ENCODE measurements around the gene SORCS2. TPM values are rescaled to one million over a fixed set of nuclear protein-coding genes. Genes with fewer than 3 reads are reported as not detected.

The SORCS2 gene
- polyA plus RNA-seq, 1 donor: 8.5 TPM

GRCh38 chr4:7428261-7429068 is 236.1 kb downstream of the SORCS2 start:
- no peak for DNase-seq

GRCh38 chr4:7429069-7429416 is 236.7 kb downstream of the SORCS2 start:
- no peak for DNase-seq

GRCh38 chr4:7429601-7430078 is 237.3 kb downstream of the SORCS2 start:
- no peak for DNase-seq

DNA sequence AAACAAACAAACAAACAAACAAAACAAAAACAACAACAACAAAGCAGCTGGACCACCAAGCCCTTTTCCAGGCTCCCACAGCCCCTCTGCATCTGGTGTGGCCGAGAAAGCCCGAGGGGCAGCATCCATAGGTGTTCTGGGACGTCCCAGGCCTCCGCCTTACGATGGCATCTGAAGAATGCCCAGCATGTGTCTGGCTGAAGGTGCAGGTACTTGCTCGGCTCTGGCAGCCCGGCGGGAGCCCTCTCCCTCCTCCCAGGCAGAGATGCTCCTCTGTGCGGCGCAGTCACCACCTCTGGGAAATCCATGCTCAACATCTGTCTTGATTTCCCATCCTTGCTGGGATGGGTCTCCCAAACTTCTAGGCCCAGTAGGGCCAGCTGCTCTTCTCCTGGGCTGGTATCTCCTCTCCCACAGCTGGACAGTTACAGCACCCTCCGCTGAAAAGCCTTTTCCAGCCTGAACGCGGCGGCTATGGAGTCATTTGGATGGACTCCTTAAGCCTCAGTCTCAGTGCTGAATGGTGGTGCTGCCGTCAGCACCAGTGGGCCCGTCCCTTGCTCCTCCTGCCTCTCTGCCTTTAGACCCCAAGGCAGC is 238.1 kb downstream of the SORCS2 start:
- no peak for DNase-seq

GRCh38 chr4:7430965-7431695 is 238.8 kb downstream of the SORCS2 start:
- no peak for DNase-seq

GRCh38 chr4:7431696-7432530 is 239.6 kb downstream of the SORCS2 start:
- no peak for DNase-seq

DNA sequence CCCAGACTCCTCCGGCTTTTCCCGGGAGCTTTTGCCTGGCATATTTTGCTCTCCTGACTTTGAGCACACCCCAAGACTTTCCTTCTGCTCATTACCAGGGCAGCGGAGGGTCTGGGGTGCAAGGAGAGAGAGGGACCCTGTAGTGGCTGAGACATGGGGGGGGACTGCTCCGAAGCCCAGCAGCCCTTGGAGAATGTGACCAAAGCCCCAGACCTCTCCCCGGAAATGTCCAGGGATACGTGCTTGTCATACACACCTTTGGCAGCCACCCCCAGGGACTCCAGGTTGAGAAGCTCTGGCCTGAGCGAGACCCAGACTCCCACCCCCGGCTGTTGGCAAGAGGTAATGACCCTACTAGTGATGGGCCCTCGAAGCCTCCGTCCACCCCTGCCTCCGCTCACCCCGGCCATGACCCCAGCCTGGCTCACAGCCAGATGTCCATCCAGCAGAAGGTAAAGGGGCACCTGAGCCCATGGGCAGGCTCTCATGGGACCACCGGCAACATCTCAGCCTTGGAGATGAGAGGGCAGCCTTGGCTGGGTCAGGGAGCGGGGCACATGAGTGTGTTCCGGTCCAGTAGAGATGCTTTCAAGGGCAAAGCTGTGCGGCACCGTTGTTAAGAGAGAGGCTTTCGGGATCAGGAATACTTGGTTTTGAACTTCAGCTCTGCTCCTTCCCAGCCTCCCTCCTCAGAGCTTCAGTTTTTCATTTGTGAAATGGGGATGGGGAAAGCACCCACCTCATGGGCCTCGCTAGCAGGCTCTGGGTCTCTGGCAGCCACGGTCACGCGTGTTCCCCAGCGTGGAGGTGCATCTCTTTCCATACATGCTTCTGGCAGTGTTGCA is 240.4 kb downstream of the SORCS2 start:
- DNase-seq: no peak

GRCh38 chr4:7433376-7434140 is 241.2 kb downstream of the SORCS2 start:
- no peak for DNase-seq

- no peak for DNase-seq
Observed at GRCh38 chr4:7434141-7434765, 241.9 kb downstream of the SORCS2 start.

- no peak for DNase-seq
Observed at GRCh38 chr4:7434766-7435150, 242.4 kb downstream of the SORCS2 start, which contains the start of gene PSAPL1. Gene PSAPL1, minus strand, starts transcription at chr4:7434930. Its CDS starts 51 bp downstream, at chr4:7434879.

DNA sequence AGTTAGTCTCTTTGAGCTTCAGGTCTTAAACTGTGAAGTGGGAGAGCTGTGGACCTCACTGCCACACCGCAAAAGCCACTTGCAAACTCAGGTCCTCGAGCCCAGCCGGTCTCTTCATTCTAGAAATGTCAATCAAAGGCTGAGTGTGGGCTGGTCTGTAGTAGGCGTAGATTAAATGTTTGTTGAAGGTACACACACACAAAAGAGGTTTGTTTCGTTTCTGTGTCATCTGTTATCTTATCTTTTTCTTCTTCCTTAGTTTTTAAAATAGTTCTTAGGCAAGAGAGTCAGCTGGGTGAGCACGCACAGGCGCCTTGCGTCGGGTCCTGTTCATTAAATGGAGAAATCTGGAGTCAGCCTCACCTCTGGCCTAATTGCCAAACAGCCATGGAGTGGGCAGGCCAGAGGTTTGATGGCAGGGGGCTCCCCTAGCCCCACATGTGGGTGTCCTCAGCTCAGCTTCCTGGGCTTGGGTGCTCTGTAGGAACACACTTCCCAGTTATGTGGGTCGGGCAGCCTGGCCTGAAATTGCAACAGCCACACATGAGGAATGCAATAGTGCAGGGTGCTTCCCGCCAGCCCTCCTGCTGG is 243.2 kb downstream of the SORCS2 start:
- DNase-seq: no peak

- no peak for DNase-seq
Observed at GRCh38 chr4:7436256-7436655, 243.9 kb downstream of the SORCS2 start.

DNA sequence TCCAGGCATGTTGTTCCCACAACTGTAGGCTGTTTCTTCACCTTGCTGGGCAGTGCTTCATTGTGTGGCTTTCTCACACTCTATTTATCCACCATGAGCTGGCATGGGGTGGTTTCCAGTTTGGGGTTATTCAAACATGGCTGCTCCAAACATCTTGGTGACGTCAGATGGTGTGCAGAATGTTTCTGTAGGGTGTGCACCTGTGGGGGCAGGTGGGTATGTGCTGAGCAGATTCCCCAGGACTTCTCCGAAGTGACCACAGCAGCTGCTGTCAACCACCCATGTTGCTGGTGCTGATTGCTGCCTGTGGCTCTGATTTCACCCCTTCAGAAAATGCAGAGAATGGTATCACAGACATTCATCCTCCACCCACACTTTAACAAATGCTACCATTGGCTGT is 247.4 kb downstream of the SORCS2 start:
- DNase-seq: no peak

GRCh38 chr4:7441201-7441600 is 248.9 kb downstream of the SORCS2 start:
- DNase-seq: no peak

GRCh38 chr4:7442574-7443162 is 250.3 kb downstream of the SORCS2 start:
- no peak for DNase-seq

DNA sequence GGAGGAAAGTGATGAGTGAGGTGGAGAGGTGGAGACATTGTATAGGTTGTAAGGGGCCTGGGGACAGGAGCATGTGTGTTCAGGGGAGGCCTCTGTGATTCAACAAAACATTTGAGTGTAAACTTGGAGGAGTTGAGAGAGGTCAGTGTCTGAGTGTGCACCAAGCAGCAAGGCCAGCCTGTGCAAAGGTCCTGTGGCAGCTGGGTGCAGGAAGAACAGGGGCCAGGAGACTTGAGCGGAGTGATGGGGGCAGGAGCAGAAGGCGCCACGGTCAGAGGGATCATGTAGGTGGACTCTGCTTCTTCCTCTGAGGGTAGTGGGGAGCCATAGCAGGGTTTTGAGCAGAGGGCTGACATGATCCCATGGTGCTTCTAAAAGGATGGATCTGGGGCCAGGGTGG is 252.0 kb downstream of the SORCS2 start:
- DNase-seq: no peak

GRCh38 chr4:7444731-7445130 is 252.4 kb downstream of the SORCS2 start:
- no peak for DNase-seq

- DNase-seq: no peak
Observed at GRCh38 chr4:7447236-7447635, 254.9 kb downstream of the SORCS2 start.

DNA sequence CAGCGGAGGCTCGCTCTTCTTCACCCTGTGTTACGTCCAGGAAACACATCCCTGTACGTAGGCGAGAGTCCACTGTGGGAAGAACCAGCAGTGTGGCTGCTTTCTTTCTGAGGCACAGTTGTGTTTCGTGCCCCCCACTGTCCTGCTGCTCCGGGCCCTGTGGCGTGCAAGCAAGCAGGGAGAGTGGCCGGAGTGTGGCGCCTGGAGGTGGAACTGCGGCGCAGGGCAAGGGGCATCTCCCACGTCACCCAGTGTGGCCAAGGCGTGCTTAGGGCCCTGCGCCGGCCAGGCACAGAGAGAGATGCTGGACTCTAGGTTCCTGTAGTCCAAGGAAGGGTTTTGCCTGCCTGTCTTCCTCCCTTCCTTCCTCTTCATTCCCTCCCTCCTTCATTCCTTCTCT is 255.7 kb downstream of the SORCS2 start:
- no peak for DNase-seq
